Esophagus muscularis mucosa (tissue), 3 donors: ENCODE data around the gene FNIP2.

Experiments used
- POLR2A ChIP-seq: fragments of 450-650 bp; IDR thresholded peaks from one replicate; pipeline ENCODE4 v1.6.1; 2017; ENCODE audit warnings: antibody characterized with exemption, moderate library complexity, mild to moderate bottlenecking, low read depth
- POLR2AphosphoS5 ChIP-seq, 2 donors: sonication (generic); formaldehyde crosslinking; IDR thresholded peaks; one replicate each; pipeline ENCODE4 v1.6.1; 2017; ENCODE audit warnings: antibody characterized with exemption in 2 of 2
- TF ChIP-seq, protein P1 (sequence below), 3 experiments: fragments of 200-600 bp in 2 of 3; fragments of 450-650 bp in 1 of 3; sonication (generic) in 2 of 3; IDR thresholded peaks; one replicate each; pipeline ENCODE4 v1.5.1; 2017 to 2019; ENCODE audit warnings: antibody characterized with exemption in 3 of 3, mild to moderate bottlenecking in 2 of 3, moderate library complexity in 1 of 3

DNA sequence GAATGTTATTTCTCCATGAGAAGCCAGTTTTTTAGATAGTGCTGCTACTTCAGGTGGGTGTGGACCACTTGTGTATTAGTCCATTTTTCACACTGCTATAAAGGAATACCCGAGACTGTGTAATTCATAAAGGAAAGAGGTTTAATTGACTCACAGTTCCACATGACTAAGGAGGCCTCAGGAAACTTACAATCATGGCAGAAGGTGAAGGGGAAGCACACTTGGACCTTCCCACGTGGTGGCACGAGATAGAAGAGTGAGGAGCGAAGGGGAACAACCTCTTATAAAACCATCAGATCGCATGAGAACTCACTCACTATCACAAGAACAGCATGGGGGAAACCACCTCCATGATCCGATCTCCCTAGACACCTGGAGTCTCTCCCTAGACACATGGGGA, 42.2 kb upstream of the FNIP2 start:
- TF ChIP-seq, protein P1, sequence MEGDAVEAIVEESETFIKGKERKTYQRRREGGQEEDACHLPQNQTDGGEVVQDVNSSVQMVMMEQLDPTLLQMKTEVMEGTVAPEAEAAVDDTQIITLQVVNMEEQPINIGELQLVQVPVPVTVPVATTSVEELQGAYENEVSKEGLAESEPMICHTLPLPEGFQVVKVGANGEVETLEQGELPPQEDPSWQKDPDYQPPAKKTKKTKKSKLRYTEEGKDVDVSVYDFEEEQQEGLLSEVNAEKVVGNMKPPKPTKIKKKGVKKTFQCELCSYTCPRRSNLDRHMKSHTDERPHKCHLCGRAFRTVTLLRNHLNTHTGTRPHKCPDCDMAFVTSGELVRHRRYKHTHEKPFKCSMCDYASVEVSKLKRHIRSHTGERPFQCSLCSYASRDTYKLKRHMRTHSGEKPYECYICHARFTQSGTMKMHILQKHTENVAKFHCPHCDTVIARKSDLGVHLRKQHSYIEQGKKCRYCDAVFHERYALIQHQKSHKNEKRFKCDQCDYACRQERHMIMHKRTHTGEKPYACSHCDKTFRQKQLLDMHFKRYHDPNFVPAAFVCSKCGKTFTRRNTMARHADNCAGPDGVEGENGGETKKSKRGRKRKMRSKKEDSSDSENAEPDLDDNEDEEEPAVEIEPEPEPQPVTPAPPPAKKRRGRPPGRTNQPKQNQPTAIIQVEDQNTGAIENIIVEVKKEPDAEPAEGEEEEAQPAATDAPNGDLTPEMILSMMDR (IDR thresholded peaks at IDR 0.05), result no peak
- TF ChIP-seq POLR2A (no peak), POLR2AphosphoS5 (IDR thresholded peaks at IDR 0.05) (no peak)
